Activated gamma-delta T cell treated with Interleukin-2 at 50 U/mL for 16 hours (primary cell): ENCODE results near the gene ITSN1.
"Not testable (repeated sequence)": the region's sequence is repeated elsewhere in the genome, so short reads cannot be mapped to it uniquely, and the experiment has no call there.

Experiments used
- DNase-seq: peaks from one replicate; pipeline ENCODE4 v3.0.0-alpha.2; 2020

The ITSN1 gene

DNA sequence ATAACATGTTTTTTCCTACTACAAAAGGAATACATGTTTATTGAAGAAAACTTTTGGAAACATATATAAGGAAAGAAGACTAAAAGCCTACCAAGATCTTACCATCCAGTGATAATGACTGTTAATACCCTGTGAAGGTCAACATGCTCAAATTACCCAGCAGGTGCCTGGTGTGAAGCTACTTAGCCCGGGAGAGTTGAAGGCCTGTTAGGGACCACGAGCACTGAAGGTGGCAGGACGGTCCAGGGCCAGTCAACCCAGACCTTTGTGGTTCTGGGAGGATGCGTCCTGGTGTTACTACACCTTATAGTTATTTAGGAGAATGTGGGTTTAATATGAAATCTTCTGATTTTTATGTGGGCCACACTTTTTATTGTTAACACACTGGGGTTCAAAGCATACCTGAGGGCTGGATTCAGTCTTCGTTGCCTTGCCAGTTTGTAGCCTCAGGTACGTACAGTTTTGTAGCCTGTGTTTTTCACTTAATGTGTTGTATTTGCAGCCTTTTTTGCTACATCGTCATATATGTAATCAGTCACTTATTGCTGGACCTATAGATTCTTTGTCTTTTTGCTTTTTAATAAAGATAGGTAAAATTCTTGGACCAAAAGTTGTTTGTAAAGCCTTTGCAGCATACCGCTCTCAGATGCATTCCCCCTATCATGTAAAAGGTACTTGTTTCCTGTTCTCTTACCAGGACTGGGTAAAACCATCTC lies 9.8 kb downstream of the ITSN1 start:
- no peak for DNase-seq

- DNase-seq = no peak
These were observed 12.1 kb downstream of the ITSN1 start for GRCh38 chr21:33654412-33654811.

DNA sequence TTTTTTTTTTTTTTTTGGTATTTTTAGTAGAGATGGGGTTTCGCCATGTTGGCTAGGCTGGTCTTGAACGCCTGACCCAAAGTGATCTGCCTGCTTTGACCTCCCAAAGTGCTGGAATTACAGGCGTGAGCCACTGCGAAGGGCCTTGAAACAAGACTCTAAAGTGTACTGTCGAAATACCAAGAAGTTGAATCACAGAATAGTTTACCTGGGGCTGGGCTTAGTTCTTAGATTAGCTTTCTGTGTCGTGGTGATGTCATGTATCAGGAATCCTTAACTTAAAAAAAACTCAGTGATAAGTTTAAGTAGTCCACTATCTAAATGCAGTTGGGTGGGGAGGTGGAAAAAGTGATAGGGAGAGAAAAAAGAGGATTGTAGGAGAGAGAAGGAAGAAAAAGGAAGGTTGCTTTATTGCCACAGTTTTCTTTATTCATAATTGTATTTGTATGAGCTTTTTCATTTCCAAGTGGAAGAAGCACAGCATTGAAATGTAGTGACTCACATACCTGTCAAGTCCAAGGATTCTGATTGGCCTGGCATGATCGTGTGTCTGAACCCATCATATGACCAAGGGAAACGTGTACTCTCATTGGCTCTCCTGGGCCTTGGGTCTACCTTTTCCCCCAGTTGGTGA lies 13.4 kb downstream of the ITSN1 start:
- DNase-seq = no peak

GRCh38 chr21:33657124-33657820 lies 15.0 kb downstream of the ITSN1 start:
- no peak for DNase-seq

DNA sequence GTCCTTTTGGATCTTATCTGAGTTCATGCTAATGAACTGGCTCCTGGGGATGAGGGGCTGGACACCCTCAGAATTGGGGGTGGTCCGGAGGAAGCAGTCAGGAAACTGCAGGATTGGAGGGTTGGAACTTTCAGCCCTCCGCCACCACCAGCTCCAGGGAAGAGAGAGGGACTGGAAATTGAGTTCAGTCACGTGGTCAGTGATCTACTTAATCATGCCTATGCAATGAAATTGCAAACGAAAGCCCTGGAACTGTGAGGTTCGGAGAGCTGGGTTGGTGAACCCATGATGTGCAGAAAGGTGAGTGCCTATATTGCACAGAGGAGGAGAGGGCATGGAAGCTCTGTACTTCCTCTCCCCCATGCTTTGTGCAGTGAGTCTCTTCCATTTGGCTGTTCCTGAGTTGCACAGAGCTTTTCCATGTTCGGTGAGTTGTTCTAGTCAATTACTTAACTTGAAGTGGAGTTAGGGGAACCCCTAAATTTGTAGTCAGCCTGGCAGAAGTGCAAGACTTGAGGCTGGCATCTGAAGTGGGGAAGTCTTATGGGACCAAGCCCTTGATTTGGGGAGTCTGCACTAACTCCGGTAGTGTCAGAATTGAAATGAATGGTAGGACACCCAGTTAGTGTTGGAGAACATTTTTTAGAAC lies 16.7 kb downstream of the ITSN1 start:
- no peak for DNase-seq

DNA sequence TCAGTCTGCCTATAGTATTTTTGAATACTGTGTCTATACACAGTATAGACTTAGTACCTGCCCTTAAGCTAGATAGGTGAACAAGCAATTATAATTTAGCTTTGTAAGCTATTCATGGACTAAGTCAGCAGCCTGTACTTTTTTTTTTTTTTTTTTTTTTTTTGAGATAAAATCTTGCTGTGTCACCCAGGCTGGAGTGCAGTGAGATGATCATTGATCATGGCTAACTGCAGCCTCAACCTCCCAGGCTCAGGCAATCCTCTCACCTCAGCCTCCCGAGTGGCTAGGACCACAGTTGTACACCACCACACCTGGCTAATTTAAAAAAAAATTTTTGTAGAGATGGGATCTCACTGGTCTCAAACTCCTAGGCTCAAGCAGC lies 17.3 kb downstream of the ITSN1 start:
- no peak for DNase-seq

- no peak for DNase-seq
These were observed 18.1 kb downstream of the ITSN1 start for GRCh38 chr21:33660406-33660805.

DNA sequence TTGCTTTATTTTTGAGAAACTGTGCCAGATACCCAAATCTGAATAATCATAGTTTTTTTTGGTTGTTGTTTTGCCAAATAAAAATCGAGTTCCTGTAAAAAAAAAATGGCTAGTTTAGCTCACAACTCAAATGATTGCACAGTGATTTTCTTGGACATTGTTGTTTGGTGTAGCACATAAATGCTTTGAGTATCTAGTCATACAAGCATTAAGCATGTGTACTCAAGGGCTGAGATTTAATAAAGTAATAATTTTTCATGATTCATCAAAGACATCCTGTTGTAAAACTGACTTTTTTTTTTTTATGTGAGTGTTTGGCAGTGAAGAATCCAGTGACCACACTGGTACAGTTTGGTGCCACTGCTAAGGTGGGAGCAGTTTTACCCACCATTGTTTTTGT lies 18.8 kb downstream of the ITSN1 start:
- DNase-seq = no peak

- no peak for DNase-seq
These were observed 19.7 kb downstream of the ITSN1 start for GRCh38 chr21:33662046-33662445.

- no peak for DNase-seq
These were observed 20.9 kb downstream of the ITSN1 start for GRCh38 chr21:33663241-33663640.

- no peak for DNase-seq
These were observed 21.8 kb downstream of the ITSN1 start for GRCh38 chr21:33664135-33664534.

DNA sequence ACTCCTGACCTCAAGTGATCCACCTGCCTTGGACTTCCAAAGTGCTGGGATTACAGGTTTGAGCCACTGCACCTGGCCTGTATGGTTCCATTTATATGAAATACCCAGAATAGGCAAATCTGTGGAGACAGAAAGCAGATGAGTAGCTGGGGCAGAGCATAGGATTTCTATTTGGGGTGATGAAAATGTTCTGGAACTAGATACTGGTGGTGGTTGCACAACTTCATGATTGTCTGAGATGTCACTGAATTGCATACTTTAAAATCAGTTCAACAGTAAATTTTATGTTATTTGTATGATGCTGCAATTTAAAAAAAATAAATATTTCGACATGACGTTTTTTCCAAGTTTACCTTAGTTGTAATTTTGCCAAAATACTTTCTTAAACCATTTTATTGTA lies 23.9 kb downstream of the ITSN1 start:
- no peak for DNase-seq

GRCh38 chr21:33667636-33668035 lies 25.3 kb downstream of the ITSN1 start:
- DNase-seq = no peak

GRCh38 chr21:33668180-33668579 lies 25.9 kb downstream of the ITSN1 start:
- DNase-seq = no peak

DNA sequence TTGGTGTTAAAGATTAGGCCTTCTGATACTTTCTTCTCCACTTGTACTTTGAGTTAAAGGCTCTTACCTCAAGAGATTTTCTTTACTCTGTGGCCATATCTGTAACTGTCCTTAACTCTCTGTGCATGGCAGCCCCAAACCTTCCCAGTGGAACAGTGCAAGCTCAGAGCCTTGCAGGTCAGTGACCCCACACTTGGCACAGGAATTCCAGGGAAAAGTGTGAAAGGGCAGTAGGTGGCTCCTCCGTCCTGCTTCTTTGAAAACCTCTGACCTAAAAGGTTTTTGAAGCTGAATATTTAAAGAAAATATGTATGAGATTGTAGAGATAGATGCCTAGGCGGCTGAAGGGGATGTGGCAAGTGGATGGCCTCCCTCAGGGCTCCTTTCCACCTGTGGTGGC lies 26.3 kb downstream of the ITSN1 start:
- DNase-seq = no peak

DNA sequence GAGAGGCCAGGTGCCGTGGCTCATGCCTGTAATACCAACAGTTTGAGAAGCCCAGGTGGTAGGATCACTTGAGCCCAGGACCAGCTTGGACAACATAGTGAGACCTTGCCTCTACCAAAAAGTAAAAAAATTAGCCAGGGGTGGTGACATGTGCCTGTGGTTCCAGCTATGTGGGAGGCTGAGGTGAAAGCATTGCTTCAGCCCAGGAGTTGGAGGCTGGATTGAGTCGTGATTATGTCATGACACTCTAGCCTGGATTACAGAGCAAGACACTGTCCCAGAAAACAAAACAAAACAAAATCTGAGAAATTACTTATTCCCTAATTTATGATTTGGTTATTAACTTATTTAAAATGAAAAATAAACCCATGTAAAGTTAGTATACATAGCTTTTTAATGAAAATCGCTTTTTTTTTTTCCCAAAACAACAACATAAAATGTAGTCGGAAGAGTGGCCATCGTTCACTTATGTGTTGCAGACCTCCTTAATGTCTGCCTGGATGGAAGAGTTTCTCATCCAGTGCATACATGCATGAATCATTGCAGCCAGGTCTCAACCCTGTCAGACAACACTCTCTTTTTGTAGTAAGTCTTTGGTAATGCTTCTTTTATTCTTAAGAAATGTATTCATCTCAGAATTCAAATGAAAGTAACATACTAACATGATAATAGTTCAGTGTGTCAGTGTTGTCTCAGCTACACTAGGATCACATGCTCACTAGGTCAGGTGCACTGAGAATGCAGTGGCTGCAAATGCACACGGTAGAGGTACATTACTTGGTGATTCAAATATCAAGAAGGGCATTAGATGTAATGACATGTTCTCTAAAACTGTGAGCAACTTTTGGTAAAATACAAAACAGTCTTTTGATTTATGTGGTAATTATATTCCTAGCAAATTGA lies 28.0 kb downstream of the ITSN1 start:
- no peak for DNase-seq

GRCh38 chr21:33673473-33673872 lies 31.2 kb downstream of the ITSN1 start:
- no peak for DNase-seq

DNA sequence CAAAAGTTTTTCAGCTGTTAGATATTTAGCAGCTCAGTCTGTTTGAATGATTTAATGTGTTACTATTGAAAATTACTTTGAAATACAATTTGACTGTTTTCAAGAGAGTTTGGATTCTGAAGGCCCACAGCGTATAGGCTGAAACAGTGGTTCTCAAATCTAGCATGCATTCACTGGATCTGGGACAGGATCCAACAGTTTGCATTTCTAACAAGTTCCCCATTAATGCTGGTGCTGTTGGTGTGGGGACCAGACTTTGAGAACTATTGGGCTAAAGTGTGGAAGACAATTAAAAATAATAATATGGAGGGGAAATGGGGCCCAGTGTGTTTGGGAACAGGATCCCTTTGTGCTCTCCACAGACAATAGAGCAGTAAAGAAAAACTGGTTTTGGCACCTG lies 31.9 kb downstream of the ITSN1 start:
- no peak for DNase-seq

- not testable (repeated sequence) for DNase-seq
These were observed 34.4 kb downstream of the ITSN1 start for GRCh38 chr21:33676666-33677065.

- DNase-seq = no peak
These were observed 35.1 kb downstream of the ITSN1 start for GRCh38 chr21:33677450-33677849.

DNA sequence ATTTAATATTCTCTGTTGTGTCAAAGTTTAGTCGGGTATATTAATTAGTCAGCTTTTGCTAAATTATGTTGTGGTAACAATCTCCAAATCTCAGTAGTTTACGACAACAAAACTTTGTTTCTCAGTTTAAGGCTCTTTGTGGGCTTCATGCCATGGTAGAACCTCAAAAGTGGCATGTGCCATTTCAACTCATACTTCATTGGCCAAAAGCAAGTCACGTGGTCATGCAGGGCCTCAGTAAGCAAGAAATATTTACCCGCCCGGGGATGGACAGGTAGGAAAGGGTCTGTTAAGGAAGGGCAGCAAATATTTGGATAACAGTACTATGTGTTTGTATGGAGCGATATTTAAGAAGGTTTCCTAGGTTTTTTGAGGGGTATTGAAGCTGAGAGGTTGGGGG lies 38.6 kb downstream of the ITSN1 start:
- DNase-seq = no peak

- no peak for DNase-seq
These were observed 40.8 kb downstream of the ITSN1 start for GRCh38 chr21:33682992-33683627.
